Measurements from ENCODE around the gene BUD23. TPM values are rescaled to one million over a fixed set of nuclear protein-coding genes. Genes with fewer than 3 reads are reported as not detected.

BUD23 gene, protein sequence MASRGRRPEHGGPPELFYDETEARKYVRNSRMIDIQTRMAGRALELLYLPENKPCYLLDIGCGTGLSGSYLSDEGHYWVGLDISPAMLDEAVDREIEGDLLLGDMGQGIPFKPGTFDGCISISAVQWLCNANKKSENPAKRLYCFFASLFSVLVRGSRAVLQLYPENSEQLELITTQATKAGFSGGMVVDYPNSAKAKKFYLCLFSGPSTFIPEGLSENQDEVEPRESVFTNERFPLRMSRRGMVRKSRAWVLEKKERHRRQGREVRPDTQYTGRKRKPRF
- total RNA-seq, result 10 to 100 TPM; 12.4 to 54.6 (median 31.5) TPM

DNA sequence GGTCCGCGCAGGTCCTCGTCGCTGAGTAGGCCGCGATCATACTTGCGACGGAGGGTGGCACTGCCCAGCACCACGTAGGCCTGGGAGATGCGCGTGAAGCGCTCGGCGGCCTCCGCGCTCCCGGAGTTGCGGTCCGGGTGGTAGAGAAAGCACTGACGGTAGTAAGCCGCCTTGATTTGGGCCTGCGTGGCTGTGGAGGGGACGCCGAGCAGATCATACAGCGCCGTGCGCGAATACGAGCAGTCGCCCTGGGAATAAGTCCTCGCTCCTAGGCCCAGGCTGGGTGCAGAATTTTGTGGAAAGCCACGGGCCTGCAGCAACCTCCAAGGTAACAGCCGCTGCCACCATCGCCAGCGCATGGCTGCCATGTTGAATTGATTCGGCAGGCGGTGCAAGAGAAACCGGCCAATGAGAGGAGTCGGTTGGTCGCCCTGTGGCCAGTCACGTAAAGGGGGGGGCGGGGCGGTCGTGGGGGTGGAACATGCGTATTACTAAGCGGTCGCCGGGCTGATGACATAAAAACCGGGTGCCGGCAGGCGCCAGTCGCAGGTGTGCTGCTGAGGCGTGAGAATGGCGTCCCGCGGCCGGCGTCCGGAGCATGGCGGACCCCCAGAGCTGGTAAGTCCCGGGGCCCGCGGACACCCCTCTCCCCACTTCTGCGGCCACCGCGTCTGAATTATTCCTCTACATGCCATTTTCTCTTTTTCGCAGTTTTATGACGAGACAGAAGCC is at the start of gene BUD23, which contains the start of gene DNAJC30:
TSS of gene BUD23 (plus strand) at position 542 of the 732 bp plus-strand sequence. CDS start at position 571, 29 bp downstream.
TSS of gene DNAJC30 (minus strand) at position 398 of the 732 bp plus-strand sequence. CDS start at position 368, 30 bp downstream.
- H3K9me3 ChIP-seq, result no peaks in the 10 kb centered on the region
- intact Hi-C loops (cut with DNase I; ENCODE audit: low total_unique reads), result no loop called here
- DNase-seq, result peak; percentile 96 to 99
- H3K36me3 ChIP-seq, result no peaks in the 10 kb centered on the region
- TF ChIP-seq, protein P1, sequence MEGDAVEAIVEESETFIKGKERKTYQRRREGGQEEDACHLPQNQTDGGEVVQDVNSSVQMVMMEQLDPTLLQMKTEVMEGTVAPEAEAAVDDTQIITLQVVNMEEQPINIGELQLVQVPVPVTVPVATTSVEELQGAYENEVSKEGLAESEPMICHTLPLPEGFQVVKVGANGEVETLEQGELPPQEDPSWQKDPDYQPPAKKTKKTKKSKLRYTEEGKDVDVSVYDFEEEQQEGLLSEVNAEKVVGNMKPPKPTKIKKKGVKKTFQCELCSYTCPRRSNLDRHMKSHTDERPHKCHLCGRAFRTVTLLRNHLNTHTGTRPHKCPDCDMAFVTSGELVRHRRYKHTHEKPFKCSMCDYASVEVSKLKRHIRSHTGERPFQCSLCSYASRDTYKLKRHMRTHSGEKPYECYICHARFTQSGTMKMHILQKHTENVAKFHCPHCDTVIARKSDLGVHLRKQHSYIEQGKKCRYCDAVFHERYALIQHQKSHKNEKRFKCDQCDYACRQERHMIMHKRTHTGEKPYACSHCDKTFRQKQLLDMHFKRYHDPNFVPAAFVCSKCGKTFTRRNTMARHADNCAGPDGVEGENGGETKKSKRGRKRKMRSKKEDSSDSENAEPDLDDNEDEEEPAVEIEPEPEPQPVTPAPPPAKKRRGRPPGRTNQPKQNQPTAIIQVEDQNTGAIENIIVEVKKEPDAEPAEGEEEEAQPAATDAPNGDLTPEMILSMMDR (IDR thresholded peaks at IDR 0.05), result peak in 3 of 4 experiments; percentile 8 to 23 (median 11)
- peak; percentile 44 to 50 for TF ChIP-seq POLR2A (IDR thresholded peaks at IDR 0.05)
- peaks cover 0 to 16% of the 10 kb centered on the region in 2 donors for H3K4me1 ChIP-seq
- H3K4me3 ChIP-seq, result peak within 1 kb of the TSS; percentile 70 to 81
- peak within 1 kb of the TSS; percentile 30 to 76 for H3K27ac ChIP-seq
- no peaks in the 10 kb centered on the region for H3K27me3 ChIP-seq

DNA sequence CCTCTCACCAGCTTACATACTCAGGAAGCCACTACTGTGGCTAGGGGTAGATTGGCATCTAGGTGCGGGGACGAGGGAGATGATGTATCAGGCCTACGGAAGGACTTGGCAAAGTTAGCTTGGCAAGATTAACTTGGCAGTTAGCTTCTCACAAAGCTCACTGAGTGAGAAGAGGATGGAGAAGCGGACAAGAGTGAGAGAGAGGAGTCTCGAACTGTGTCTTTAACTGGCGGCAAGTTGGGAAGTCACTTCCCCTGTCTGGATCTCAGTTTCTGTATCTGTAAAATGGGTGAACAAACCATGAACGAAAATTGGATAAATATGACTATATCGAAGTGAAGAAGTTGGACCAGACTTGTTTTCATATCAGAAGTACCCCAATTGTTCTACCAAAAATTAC is 49.6 kb upstream of the BUD23 start:
- no peaks in the 10 kb centered on the region for H3K9me3 ChIP-seq
- intact Hi-C loops (cut with DNase I; ENCODE audit: low total_unique reads), result no loop called here
- DNase-seq, result no peak
- H3K36me3 ChIP-seq, result no peaks in the 10 kb centered on the region
- H3K4me1 ChIP-seq, result no peaks in the 10 kb centered on the region
- TF ChIP-seq, protein P1 (IDR thresholded peaks at IDR 0.05), result no peak
- TF ChIP-seq POLR2A (IDR thresholded peaks at IDR 0.05), result no peak
- H3K4me3 ChIP-seq, result no peak overlapping the region
- no peaks in the 10 kb centered on the region for H3K27me3 ChIP-seq
- no peak overlapping the region for H3K27ac ChIP-seq

DNA sequence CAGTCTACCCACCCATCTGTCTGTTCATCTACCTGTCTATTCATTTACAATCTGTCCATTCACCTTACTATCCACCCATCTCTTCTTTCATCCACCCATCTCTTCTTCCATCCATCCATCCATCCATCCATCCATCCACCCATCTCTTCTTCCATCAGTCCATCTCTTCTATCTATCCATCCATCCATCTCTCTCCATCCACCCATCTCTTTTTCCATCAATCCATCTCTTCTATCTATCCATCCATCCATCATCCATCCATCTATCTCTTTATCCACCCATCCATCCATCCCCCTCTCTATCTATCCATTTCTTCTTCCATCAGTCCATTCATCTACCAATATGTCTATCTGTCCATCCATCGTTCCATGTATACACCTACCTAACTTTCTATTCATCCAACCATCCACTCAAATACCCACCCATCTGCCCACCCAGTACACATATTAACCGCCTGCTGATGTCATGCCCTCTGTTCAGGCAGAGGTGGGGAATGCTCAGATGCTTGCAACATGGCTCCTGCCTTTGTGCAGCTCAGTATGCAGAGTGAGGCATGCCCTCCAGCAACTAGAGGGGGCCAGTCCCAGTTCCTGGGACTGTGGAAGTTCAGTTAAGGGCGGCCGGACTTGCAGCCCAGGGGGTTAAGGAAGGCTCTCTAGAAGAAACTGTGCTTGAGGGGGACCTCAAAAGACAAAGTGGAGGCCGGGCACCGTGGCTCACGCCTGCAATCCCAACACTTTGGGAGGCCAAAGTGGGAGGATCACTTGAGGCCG is 47.8 kb upstream of the BUD23 start:
- DNase-seq, result no peak
- Histone ChIP-seq H3K27ac (no peak overlapping the region), H3K4me3 (no peak overlapping the region), H3K4me1 (no peaks in the 10 kb centered on the region), H3K9me3 (no peaks in the 10 kb centered on the region), H3K27me3 (no peaks in the 10 kb centered on the region), H3K36me3 (no peaks in the 10 kb centered on the region)
- intact Hi-C loops (cut with DNase I; ENCODE audit: low total_unique reads), result no loop called here
- no peak for TF ChIP-seq POLR2A (IDR thresholded peaks at IDR 0.05)
- TF ChIP-seq, protein P1 (IDR thresholded peaks at IDR 0.05), result no peak

DNA sequence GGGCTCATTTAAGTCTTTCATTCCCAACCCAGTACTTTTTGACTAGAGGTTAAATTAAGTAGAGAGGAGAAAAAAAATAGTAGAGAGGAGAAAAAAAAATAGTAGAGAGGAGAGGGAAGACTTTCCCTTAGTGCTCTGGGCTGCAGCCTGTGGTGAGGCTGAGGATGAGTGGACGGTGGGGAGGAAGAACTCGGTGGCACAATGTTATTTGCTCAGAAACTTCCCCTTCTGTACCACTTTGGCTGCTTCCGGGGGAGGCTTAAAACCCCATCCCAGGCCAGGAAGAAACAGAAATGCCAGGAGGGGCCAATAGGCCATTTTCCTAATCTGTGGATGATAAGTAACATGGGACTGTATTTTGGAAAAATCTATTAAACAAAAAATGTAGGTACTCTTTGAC is 44.5 kb upstream of the BUD23 start:
- no peaks in the 10 kb centered on the region for H3K36me3 ChIP-seq
- H3K4me1 ChIP-seq, result no peaks in the 10 kb centered on the region
- no peak for DNase-seq
- intact Hi-C loops (cut with DNase I; ENCODE audit: low total_unique reads), result no loop called here
- no peak overlapping the region for H3K4me3 ChIP-seq
- no peak overlapping the region for H3K27ac ChIP-seq
- H3K9me3 ChIP-seq, result peaks cover 0 to 6% of the 10 kb centered on the region in 2 donors
- H3K27me3 ChIP-seq, result no peaks in the 10 kb centered on the region
- TF ChIP-seq POLR2A (IDR thresholded peaks at IDR 0.05), result no peak
- TF ChIP-seq, protein P1 (IDR thresholded peaks at IDR 0.05), result no peak
